ENCODE results near the gene SSC4D.
"Not testable (repeated sequence)": the region's sequence is repeated elsewhere in the genome, so short reads cannot be mapped to it uniquely, and the experiment has no call there.

The SSC4D gene

DNA sequence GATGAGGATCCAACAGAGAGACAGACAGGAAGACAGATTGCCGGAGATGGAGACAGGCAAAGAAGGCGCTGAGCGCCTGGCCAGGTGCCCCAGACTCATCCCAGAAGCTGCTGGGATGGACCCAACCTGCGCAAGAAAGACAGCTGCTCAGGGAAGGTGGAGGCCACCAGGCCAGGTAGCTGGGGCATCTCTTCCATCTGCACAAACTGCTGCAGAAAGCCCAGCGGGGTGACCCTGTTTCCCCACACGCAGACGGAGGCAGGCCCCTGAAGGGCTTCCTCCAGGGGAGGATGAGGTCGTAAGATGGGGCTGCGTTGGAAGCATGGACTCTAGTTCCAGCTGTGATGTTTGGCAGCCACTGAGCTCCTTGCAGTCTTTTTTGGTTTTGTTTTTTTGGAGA lies 34.2 kb downstream of the SSC4D start:
- Mint-ChIP-seq H3K36me3 (no peaks in the 10 kb centered on the region), H3K4me3 (no peak overlapping the region), H3K27me3 (peaks cover 36% of the 10 kb centered on the region), H3K27ac (no peak overlapping the region), H3K9me3 (no peaks in the 10 kb centered on the region), H3K4me1 (peaks cover 15% of the 10 kb centered on the region)
- no peak for ATAC-seq

DNA sequence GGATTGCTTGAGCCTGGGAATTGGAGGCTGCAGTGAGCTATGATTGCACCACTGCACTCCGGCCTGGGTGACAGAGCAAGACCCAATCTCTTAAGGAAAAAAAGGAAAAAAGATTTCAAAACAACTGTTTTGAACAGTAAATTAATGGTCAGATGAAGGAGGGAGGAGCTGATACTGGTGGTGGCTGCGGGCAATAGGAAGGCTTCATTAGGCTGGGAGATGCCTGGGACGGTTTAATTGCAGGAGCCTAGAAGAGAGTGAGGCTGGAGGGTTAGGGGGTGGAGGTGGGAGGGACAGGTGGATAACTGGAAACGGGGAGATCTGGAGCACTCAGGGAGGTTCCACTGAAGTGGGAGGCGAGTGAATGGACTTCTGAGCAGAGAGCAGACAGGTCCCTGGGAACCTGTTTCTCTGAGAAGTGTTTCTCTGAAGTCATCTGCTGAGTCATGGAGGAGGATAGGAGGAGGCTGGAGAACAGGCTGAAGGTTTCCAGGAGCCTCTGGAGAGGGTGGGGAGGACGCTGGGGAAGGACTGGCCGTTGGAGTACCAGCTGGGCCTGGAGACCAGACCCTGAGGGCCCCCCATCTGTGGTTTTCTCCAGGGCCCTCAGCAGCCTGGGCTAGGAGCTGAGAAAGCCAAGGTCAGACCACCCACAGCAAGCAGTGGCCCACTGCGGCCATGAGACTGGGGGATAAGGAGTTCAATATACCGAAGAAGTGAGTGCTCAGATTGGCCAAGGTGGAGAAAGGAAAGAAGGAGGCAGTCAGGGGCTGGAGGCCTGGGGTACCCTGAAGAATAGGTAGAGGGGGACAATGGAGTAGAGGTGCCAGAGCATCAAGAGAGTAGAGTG lies 36.3 kb downstream of the SSC4D start:
- no peak for ATAC-seq
- Mint-ChIP-seq H3K27me3 (peaks cover 36% of the 10 kb centered on the region), H3K36me3 (no peaks in the 10 kb centered on the region), H3K4me1 (peaks cover 10% of the 10 kb centered on the region), H3K9me3 (no peaks in the 10 kb centered on the region), H3K27ac (no peak overlapping the region), H3K4me3 (no peak overlapping the region)

DNA sequence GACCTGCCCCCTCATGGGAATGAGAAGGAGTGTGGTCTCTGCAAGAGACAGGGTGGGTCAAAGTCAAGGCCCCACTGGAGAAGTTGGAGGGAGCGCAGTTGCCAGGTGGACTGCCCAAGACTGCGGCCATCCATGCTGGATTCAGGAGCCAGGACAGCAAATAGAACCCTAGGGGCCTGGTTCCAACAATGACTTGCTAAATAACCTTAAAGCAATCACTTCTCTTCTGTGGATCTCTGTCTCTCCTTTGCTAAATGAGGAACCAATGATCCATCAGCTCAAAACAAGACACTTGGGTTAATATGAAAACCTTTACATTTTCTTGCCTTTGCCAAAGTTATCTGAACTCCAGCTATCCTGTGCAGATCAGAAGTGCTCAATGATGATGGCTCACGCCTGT lies 38.1 kb downstream of the SSC4D start:
- no peak overlapping the region for H3K27ac Mint-ChIP-seq
- H3K36me3 Mint-ChIP-seq = no peaks in the 10 kb centered on the region

DNA sequence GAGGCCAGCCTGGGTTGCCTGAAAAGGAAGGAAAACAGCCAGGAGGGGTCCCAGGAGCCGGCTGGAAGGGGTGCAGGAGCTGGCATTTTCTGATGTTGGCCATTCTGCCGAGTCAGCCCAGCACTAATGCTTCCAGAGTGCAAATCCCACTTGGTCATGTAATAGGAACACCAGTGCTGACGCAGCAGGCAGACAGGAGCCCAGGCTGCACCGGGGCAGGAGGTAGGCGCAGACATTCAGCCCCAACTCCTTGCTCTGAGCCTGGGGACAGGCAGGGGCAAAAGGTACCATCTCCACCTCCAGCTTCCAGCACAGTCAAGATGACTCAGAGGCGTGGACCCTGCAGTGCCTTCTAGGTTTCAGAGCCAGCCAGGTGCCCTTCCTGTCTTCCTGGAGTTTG lies 40.5 kb downstream of the SSC4D start:
- Mint-ChIP-seq H3K36me3 (no peaks in the 10 kb centered on the region), H3K4me3 (no peak overlapping the region), H3K9me3 (no peaks in the 10 kb centered on the region), H3K27me3 (peaks cover 31% of the 10 kb centered on the region), H3K27ac (no peak overlapping the region), H3K4me1 (peaks cover 12% of the 10 kb centered on the region)
- no peak for ATAC-seq

More for the DNA sequence above, 38.1 kb downstream of the SSC4D start:
- Mint-ChIP-seq H3K4me3 (no peak overlapping the region), H3K9me3 (no peaks in the 10 kb centered on the region), H3K27me3 (peaks cover 36% of the 10 kb centered on the region), H3K4me1 (no peaks in the 10 kb centered on the region)
- no peak for ATAC-seq

DNA sequence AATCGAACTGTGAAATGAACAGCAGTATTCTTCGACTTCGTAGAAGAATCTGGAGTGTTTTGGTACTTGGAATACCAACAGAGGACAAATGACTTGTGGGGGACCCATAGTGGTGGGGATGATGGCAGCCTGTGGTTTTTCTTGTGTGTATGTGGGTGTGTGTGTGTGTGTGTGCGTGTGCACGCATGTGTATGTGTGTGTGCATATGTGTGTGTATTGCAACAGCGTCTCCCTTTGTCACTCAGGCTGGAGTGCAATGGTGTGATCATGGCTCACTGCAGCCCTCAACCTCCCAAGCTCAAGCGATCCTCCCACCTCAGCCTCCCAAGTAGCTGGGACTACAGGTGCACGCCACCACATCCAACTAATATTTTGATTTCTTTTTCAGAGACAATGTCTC lies 41.3 kb downstream of the SSC4D start:
- H3K9me3 Mint-ChIP-seq = no peaks in the 10 kb centered on the region
- H3K27ac Mint-ChIP-seq = no peak overlapping the region
- peaks cover 23% of the 10 kb centered on the region for H3K27me3 Mint-ChIP-seq
- H3K36me3 Mint-ChIP-seq = no peaks in the 10 kb centered on the region
- H3K4me3 Mint-ChIP-seq = no peak overlapping the region
- peaks cover 15% of the 10 kb centered on the region for H3K4me1 Mint-ChIP-seq
- no peak for ATAC-seq

- Mint-ChIP-seq H3K9me3 (no peaks in the 10 kb centered on the region), H3K36me3 (no peaks in the 10 kb centered on the region), H3K4me3 (no peak overlapping the region), H3K27me3 (no peaks in the 10 kb centered on the region), H3K4me1 (peaks cover 22% of the 10 kb centered on the region), H3K27ac (peak overlapping the region; percentile 10)
- no peak for ATAC-seq
Observed at GRCh38 chr7:76364198-76364584, 45.3 kb downstream of the SSC4D start.

- not testable (repeated sequence) for H3K36me3 Mint-ChIP-seq, H3K9me3 Mint-ChIP-seq, H3K4me3 Mint-ChIP-seq, H3K27me3 Mint-ChIP-seq, ATAC-seq
- Mint-ChIP-seq H3K4me1 (peaks cover 22% of the 10 kb centered on the region), H3K27ac (peak overlapping the region; percentile 10)
Observed at GRCh38 chr7:76363754-76364153, 45.7 kb downstream of the SSC4D start.

DNA sequence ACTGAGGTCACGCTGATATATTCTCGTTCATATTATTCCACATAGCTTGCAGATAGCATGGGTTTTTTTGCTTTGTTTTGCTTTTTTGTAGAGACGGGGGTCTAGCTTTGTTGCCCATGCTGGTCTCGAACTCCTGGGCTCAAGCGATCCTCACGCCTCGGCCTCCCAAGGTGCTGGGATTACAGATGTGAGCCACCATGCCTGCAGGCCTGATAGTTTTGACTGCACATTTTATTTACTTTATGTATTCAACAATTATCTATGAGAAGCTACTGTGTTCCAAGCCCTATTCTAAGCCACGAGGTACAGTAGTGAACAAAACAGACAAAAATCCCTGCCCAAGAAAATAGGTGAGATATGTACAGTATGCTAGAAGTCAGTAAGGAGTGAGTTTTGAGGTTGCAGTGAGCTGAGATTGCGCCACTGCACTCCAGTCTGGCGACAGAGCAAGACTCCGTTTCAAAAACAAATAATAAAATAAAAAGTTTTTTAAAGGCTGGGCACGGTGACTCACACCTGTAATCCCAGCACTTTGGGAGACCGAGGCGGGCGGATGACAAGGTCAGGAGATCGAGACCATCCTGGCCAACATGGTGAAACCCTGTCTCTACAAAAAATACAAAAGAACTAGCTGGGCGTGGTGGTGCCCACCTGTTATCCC lies 49.4 kb downstream of the SSC4D start:
- no peaks in the 10 kb centered on the region for H3K9me3 Mint-ChIP-seq
- H3K4me1 Mint-ChIP-seq = peaks cover 44% of the 10 kb centered on the region
- H3K27ac Mint-ChIP-seq = peak overlapping the region; percentile 98
- no peaks in the 10 kb centered on the region for H3K27me3 Mint-ChIP-seq
- peak overlapping the region; percentile 86 for H3K4me3 Mint-ChIP-seq
- H3K36me3 Mint-ChIP-seq = peaks cover 18% of the 10 kb centered on the region
- ATAC-seq = no peak

- Mint-ChIP-seq H3K4me3 (peak overlapping the region; percentile 86), H3K9me3 (no peaks in the 10 kb centered on the region), H3K4me1 (peaks cover 44% of the 10 kb centered on the region), H3K36me3 (peaks cover 24% of the 10 kb centered on the region), H3K27me3 (no peaks in the 10 kb centered on the region), H3K27ac (peak overlapping the region; percentile 98)
- peak; percentile 97 for ATAC-seq
Observed at GRCh38 chr7:76359111-76359977, 50.2 kb downstream of the SSC4D start.

DNA sequence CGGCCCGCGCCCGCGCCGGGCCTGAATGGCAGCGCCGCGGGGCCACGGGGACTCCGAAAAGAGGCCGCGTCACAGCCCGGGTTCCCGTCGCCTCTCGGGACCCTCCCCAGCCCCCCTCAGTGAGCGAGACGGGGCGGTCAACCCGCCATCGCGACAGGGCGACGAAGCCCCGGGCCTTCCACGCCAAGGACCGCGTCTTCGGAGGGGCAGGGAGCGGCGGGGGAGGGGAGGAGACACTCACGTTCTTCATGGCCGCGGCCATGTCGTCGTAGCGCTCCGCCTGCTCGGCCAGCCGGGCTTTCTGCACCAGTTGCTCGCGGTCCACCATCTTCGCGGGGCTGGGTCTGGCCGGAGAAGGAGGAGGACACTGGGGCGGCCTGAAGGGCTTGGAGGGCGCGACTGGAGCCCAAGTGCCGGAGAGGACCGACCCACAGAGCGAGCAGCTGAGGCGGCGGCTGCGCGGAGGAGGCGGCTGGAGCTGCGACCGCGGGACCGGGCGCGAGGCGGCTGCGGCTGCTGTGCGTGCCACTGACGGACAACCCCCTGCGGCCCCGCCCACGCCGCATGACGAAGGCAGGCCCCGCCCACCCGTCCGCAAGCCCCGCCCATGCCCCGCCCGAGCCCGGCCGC lies 50.9 kb downstream of the SSC4D start, which contains the start of gene YWHAG:
YWHAG (minus strand) TSS at position 511 of the 630 bp plus-strand sequence; CDS start at position 328, 183 bp downstream.
- ATAC-seq = peak; percentile 85
- Mint-ChIP-seq H3K27me3 (no peaks in the 10 kb centered on the region), H3K4me1 (peaks cover 37% of the 10 kb centered on the region), H3K4me3 (peak within 1 kb of the TSS; percentile 98), H3K36me3 (peaks cover 24% of the 10 kb centered on the region), H3K27ac (peak within 1 kb of the TSS; percentile 98), H3K9me3 (no peaks in the 10 kb centered on the region)

GRCh38 chr7:76358011-76358480 lies 51.5 kb downstream of the SSC4D start:
- Mint-ChIP-seq H3K4me1 (peaks cover 40% of the 10 kb centered on the region), H3K27me3 (no peaks in the 10 kb centered on the region), H3K4me3 (peak overlapping the region; percentile 98), H3K9me3 (no peaks in the 10 kb centered on the region), H3K36me3 (peaks cover 24% of the 10 kb centered on the region), H3K27ac (peak overlapping the region; percentile 98)
- ATAC-seq = peak; percentile 64

GRCh38 chr7:76357475-76358010 lies 52.0 kb downstream of the SSC4D start:
- Mint-ChIP-seq H3K27ac (peak overlapping the region; percentile 98), H3K36me3 (peaks cover 24% of the 10 kb centered on the region), H3K9me3 (no peaks in the 10 kb centered on the region), H3K4me3 (peak overlapping the region; percentile 98), H3K4me1 (peaks cover 45% of the 10 kb centered on the region), H3K27me3 (no peaks in the 10 kb centered on the region)
- ATAC-seq = no peak

- Mint-ChIP-seq H3K4me3 (peak overlapping the region; percentile 98), H3K27ac (peak overlapping the region; percentile 98), H3K27me3 (no peaks in the 10 kb centered on the region), H3K4me1 (peaks cover 52% of the 10 kb centered on the region), H3K9me3 (no peaks in the 10 kb centered on the region), H3K36me3 (peaks cover 24% of the 10 kb centered on the region)
- no peak for ATAC-seq
Observed at GRCh38 chr7:76356823-76357222, 52.7 kb downstream of the SSC4D start.

DNA sequence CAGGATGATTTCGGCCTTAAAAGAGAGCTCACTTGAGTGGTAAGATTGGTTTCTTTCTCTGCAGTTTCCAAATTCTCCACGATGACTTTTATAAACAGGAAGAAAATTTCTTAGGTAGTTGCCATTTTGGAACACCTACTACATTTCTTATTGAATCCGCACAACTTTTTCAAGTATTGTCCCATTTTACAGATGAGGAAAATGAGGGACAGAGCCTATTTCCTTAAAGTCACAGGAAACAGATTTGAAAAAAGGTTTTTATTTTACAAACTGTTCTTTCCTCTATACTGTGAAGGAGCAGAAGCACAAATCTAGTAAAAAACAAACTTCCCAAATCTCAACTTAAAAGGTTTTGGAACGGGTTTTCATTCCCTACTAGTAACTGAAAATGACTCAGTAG lies 53.4 kb downstream of the SSC4D start:
- peaks cover 59% of the 10 kb centered on the region for H3K4me1 Mint-ChIP-seq
- H3K36me3 Mint-ChIP-seq = peaks cover 30% of the 10 kb centered on the region
- no peaks in the 10 kb centered on the region for H3K9me3 Mint-ChIP-seq
- H3K4me3 Mint-ChIP-seq = no peak overlapping the region
- no peak overlapping the region for H3K27ac Mint-ChIP-seq
- no peak for ATAC-seq
- no peaks in the 10 kb centered on the region for H3K27me3 Mint-ChIP-seq

Measured in stimulated activated memory B cell treated with anti-CD40 and anti-IgM and Interleukin-4, amounts not matched to agents 10 μg/mL and 1 μg/mL and 100 μg/mL, for 72 hours (primary cell).